Dermis blood vessel endothelial cell (primary cell): ENCODE data around the gene JAK1. TPM values are rescaled to one million over a fixed set of nuclear protein-coding genes. Genes with fewer than 3 reads are reported as not detected.

ENCODE experiments used
- DNase-seq: peaks from one replicate; pipeline ENCODE4 v3.0.0; 2010
- total RNA-seq: library from RNA; depleted of rRNA; stranded (reverse); fragments of >200 nt; gene quantifications from 2 replicates; pipeline ENCODE4 v1.2.3, GENCODE V29; 2014

JAK1 gene
- total RNA-seq, 1 donor from 2014 or later: 254 TPM

DNA sequence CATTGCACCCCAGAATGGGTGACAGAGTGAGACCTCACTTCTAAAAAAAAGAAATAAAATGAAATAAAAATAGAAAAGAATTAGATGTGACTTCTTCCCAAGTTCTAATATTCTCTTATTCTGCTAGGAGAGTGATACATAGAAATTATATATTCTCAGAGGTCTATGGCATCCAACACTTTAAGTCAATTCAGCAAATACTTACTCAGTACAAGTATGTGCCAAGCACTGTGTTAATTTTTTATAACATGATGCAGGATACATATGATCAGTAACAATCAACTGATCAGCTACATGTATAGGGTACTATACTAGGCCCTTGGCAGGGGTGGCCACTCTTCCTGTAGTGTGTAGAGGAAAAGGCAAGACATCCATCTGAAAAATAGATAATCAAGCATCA lies 13.0 kb upstream of the JAK1 start:
- DNase-seq: no peak

DNA sequence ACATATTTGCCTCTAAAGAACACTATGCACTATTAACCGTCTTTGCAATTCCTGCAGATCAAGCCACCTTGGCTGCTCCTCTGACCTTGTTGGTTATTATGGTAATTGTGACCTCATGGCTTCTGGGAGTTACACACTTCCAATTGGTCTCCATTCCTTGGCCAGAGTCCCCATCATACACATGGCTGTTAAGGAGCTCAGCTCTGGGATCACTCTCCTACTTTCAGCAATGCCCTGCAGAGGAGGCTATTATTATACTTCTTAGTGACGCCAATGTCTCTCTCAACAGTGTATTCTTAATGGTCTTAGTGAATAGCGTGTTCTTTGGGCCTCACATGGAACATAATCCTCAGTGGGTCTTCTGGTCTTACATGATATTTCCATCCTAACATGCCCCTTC lies 10.0 kb upstream of the JAK1 start:
- no peak for DNase-seq

DNA sequence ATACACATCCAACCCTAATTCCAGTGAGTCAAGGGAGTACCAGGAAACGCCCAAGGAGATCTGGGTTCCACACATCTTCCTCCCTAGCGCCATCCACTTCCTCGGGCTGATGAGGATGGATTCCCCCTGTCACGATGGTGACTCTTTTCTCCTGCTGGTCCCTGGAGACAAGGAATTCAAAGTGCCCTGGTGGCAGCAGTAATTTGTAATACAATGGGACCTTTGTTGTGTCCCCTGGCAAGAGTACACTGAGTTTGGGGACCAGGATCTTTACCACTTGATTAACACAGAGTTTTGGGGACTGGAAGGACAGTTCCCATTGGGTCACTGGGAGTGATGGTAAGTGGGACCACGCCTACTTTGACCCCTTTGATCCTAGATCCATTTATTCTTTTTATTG lies 9.4 kb upstream of the JAK1 start:
- DNase-seq: no peak

DNA sequence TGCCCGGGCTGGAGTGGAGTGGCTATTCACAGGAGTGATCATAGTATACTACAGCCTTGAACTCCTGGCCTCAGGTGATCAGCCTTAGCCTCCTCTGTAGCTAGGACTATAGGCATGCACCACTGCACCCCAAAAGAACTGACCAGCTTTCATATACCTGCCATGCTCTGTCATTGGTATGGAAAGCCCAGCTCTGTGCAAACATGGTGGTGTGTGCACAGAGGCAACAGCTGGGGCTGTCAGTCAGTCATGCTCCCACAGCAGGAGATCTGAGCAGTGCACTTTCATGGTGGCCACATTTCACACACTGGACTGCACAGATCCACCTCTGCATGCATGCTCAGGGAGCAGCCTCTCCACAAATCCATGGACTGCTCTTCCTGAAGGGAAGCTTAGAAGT lies 8.8 kb upstream of the JAK1 start:
- DNase-seq: no peak

DNA sequence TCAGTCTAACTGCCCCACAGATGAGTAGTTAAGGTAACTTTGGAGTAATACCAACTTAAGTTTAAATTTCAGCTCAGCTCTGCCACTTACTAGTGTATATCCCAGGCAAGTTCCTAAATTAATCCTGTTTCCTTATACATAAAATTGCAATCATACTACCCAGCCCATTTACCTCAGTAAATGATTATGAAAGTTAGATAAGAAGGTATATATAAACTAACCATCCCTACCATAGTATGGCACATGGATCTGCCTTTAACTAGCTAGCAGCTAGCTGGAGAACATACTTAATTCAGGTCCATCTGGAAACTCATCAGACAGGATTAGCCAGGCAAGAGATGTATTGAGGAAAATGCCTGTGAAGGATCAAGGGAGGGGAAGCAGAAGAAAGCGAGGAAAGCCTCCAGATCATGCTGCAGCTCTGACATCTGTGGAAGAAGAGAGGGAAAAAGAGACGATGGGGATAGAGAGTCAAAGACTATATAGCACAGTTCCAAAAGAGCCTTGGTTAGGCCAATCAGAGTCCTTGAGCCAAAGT lies 8.0 kb upstream of the JAK1 start:
- DNase-seq: no peak

DNA sequence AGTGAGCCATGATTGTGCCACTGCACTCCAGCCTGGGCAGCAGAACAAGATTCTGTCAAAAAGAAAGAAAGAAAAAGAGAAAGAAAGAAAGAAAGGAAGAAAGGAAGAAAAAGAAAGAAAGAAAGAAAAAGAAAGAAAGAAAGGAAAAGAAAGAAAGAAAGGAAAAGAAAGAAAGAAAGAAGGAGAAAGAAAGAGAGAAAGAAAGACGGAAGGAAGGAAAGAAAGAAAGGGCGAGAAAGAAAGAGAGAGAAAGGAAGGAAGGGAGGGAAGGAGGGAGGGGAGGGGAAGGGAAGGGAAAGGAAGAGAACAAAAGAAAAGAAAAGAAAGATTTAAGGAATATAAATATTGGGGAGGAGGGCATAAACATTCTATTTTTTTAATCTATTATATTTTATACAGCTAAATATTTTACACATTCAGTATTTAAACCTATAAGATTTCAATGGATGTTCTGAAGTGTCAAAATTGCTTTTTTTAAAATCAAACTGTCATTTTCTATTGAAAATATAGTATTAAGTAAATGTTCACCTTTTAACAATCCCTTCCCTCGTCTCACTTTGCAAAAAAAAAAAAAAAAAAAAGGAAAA lies 6.8 kb upstream of the JAK1 start:
- no peak for DNase-seq

DNA sequence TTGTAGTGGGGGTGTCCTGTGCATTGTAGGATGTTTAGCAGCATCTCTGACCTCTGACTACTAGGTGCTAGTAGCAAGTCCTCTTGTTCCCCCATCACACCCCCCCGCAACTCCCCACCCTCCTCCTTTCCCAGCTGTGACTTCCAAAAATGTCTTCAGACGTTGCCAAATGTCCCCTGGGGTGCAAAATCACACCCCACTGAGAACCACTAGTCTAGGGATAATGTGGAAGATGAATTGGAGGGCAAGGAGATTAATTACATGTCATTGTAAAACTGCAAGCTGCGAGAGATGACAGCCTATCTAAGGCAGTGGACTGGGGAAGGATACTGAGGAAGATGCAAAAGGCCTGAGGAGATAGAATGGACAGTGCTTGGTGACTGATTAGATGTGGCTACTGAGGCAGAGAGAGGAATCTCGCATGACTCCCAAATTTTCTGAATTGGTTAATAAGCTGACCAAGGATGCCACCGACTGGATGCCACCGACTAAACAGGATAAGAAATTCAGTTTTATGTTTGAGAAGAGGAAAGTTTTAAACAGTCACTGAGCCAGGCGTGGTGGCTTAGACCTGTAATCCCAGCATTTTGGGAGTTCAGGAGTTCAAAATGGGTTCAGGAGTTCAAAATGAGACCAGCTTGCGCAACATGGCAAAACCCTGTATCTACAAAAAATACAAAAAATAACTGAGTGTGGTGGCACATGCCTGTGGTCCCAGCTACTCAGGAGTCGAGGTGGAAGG lies 3.1 kb upstream of the JAK1 start:
- DNase-seq: no peak

DNA sequence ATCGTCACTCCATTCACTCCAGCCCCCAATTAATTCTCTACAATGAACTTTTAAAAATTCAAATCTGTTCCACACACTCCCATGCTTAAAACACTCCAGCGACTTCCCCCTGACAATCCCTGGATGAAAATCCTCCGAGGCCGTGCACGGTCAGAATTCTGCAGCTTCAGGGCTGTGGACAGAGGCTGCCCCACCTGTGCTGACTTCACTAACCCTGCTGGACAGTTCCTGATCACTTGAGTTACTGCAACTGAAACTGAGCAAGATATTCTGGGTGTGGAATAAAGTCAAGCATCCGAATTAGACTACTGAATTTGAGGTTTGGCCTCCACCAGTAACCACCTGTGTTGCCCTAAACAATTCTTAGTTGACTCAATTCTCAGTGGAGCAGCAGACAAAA lies 1.0 kb upstream of the JAK1 start:
- DNase-seq: no peak

DNA sequence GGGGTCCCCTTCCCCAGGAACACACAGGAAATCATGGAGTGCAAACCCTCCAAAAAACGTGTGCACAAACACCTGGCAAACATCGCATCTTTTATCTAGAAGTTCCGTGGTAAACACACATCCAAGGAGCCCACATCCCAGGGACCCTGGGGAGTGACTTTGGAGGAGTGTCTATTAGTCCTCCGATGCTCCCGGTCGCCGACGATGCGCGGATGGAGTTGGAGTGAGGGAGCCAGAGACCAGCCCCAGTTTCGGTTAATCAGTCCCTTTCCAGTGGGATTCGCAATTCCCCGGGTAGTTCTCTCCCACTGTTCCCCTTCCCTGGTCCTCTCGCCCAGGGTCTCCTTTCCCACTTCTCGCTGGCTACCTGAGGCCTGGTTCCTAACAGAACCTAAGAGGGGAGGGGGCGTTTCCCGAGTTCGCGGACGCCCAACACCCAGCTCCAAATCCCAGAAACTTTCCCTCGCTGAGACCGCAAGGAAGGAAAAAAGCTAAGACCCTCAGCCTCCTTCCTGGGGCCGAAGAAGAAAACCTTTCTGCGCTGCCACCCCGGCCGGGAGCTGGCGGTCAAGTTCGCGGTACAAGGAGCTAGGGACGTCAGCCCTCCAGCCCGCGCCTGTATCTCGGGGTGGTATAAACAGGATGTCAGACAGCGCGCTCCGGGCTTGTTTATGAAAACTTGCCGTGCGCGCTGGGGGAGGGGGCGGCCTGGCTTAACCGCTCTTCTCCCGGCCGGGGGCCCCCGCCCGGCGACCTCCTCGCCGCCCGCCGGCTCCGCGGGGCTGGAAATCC lies 787 bp downstream of the JAK1 start:
- peak; percentile 75 for DNase-seq

DNA sequence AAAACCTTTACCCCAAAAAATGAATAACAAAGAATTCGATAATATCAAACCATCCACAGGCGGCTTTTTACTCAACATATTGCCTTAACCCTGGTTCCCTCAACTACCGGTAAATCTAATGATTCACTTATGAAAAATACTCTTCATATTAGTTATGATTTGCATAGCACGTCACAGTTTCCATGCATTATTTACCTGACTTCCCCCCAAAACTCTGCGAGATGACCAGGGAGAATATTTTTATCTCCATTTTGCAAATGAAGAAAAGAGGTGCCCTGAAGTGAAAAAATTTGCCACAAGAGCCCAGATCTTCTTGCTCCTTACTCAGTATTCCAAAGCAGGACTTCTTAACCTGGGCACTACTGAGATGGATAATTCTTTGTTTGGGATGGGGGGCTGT lies 2.9 kb downstream of the JAK1 start:
- DNase-seq: no peak

DNA sequence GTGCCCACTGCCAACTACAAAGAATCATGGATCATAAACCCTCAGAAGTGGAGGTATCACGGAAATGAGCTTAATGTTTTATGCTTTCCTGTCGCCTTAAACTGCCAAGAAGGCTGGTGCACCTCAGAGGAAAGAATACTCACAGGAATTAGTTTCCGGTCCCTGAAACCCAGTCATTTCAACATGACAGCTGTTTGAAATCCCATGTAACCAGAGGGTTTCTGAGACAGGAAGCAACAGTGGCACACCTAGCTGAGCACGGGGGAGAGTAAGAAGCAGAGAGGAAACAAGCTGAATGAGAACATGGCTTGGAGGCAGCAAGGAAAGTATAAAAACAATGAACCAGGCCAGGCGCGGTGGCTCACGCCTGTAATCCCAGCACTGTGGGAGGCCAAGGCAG lies 3.9 kb downstream of the JAK1 start:
- peak; percentile 46 for DNase-seq

DNA sequence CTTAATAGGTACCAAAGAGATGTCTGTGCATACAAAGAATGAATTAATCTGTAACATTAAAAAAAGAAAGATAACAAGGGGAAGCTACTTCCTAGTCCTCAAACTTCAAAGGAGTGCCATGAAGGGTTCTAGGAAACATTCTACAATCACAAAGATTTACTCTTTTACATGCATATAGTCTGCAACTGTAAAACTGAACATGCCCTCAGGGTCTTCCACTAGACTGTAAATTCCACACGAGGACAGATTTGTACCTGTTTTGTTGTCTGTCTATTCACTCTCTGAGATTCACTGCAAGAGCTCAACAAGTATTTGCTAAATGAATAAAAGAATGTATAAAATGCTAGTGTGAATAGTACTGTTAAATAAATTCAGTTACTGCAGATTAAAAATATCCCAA lies 4.4 kb downstream of the JAK1 start:
- DNase-seq: no peak

DNA sequence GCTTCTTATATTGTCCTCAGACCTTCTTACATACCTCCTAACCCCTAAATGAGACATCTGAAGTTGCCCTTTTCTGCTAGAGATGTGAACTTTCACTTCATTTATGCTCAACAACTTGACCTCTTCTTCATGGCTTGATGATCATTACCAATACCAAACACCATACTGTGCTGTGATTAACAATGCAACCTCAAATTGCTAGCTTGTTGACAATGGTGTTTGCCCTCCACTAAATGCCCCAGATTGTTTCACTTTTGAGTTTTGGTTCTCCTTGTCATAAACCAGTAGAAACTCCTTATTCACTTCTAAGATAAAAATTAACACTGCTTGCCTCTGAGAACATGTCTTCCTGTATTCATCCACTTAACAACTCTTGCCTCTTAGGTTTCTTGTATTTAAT lies 5.6 kb downstream of the JAK1 start:
- no peak for DNase-seq

DNA sequence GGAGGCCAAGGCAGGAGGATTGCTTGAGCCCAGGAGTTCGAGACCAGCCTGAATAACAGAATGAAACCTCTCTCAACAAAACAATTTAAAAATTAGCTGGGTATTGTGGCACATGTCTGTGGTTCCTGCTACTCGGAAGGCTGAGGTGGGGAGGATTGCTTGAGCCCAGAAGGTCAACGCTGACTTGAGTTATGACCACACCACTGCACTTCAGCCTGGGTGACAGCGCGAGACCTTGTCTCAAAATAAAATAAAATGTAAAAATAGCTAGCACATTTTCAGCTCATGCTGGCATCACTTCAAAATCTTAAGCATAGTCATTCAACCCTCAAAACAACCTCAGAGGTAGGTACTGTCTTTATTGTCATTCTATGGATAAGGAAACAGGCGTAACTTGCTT lies 6.4 kb downstream of the JAK1 start:
- no peak for DNase-seq

DNA sequence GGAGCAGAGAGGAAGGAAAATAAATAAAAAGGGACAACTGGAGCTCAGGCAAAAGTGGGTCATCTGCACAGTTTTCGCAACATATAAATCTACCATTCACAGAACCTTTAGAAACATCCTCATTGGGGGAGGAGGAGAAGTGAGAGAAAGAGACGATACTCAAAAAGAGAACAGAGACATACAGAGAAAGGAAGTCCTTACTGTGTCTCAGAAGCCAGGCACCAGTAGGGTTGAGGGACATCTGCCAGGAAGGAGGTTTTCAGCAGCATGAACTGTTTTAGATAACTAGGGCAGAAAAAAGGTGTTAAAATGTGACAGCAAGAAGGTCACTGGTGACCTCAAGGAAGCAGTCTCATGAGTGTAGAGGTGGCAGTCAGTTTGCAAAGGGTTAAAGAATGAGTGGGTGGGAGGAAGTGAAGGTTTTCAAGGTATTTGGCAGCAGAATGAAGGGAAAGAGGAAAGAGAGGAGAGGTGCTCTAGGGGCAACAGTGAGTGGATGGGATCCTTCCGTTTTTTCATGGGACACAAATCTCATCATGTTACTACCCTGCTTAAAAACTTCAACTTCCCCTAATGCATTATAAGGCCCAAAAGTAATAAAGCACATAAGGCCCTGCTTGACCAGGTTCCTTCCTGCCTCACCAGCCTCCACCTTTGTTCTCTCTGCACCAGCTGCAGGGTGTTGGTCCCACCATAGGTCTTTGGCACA lies 9.5 kb downstream of the JAK1 start:
- DNase-seq: no peak

DNA sequence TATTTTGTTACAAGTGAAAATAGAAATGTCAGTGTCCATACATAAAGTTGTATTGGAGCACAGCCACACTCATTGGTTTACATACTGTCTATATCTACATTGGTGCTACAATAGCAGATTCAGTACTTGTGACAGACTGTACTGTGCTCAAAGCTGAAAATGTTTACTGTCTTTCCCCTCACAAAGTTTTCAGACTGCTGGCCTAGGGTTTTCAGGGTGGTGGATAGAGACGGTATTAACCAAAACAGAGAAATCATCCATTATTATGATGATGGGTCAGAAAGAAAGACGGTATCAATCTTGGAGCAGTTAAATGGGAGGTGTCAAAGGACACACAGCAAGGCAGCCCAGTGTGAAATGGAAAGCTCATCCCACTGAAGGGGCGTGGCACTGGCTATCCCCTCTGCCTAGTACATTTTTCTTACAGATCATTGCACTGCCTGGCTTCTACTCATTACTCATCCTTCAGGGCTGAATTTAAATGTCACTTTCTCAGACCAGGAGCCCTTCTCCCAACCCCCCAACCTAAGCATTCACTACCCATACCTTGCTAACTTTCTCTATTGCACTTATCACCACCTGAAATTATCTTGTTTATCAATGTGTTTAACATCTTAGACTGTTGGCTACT lies 10.2 kb downstream of the JAK1 start:
- DNase-seq: no peak

DNA sequence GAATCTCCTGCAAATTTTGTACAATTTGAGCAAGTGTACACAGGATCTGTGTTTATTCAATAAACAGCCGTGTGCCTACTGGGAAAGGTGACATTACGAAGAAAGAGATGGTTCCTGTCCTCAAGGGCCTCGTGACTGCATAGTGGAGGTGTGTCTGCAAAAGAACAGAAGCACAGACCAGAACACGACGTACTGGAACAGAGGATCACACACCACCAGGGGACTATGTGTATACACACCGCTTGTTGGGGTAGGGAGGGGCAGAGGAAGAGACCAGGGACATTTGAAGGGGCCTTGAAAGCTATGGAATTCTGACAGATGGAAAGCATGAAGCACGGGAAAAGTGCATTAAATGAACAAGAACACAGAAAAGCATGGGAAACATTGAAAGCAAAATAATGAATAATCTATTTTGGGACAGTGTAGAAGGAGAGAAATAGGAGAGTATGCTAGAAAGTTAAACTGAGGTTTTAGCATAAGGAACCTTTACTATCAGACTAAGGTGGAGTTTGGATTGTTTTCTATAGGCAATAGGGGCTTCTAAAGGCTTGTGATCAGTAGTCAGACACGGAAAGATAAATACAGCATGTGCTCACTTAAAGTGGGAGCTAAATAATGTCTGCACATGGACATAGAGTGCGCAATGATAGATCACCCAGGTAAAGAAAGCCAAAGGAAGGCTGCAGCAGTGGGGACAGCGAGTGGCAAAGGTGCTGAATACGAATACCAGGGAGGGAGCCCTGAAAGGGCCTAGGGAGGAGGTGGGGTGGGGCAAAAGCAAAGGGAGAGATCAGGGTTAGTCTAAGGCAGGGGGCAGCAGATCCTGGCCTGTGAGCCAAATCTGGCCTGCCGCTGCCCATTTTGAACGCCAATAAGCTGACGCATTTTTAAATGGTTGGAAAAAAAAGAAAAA lies 11.0 kb downstream of the JAK1 start:
- no peak for DNase-seq

DNA sequence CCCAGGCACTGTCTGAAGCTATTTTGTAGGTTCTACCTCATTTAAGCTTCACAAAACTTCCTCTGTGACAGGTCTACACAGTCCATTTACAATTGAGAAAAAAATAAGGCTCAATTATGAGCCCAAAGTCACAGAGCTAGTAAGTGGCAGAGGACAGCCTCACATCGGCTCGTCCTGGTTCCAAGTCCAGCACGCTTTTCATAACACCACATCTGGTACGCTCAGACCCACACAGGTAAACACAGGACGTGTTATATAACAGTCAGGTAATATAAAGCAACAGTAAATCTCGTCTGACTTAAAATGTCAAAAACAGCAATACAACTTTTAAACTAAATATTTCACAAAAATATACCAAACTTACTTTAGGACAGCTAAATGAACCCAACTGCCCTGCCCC lies 13.1 kb downstream of the JAK1 start:
- DNase-seq: no peak

DNA sequence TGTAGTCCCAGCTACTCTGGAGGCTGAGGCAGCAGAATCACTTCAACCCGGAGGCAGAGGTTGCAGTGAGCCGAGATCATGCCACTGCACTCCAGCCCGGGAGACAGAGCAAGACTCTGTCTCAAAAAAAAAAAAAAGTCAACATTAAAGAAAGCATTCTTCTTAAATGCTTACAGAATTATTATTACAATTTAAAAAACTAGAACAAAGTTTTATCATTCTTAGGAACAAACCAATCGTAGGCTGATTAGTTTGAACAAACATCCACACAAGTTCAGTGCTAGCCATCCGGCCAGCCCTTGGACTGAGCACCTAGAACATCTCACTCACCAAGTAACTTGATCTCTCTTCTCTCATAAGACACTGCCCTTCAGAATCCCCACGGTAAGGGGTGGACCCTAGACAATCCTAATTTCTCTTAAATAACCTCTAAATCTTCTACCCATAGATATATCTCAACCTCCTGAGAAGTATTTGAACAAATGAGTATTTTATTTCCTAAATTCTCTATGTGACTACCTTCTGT lies 16.0 kb downstream of the JAK1 start:
- DNase-seq: no peak

DNA sequence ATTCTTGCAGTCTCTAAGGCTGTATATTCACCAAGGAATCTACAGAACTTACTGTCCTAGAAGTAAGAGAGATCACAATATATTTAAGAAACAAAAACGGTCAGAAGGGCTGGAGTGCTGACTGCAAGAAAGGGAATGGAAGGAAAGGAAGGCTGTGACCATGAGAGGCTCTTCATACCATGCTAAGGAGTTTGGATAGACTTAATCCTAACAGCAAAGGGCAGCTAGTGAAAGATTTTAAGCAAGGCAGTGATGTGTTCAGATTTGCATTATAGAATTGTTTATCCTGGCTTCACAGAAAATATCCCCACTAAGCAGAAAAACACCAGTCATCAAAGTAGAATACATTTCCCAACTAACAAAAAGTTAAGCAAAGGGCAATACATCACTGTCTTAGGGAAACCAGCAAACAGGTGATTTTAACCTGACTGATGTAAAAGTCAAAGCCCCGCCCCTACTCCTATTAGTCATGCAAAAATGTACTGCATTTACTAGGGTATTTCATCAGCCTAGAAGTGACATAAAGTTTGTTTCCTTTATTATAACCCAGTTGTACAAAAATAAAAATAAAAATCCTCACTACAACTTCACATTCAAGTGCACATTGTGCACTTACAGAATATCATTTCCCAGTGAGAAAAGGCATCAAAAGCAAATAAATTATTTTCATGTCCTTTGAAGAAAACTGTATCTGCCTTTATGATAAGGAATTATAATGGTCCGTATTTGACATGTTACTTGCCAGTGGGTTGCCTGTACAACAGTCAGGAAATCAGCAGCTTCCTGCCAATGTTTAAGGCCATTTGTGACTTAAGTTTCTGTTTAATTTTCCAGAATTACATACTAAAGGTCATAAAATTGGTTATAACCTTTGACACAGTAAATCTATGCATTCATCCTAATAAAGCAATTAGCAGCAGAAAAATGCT lies 17.2 kb downstream of the JAK1 start:
- DNase-seq: peak; percentile 65
